SHP77 (cell line): Measurements from ENCODE around the gene TBCD.
"Not testable (repeated sequence)": the region's sequence is repeated elsewhere in the genome, so short reads cannot be mapped to it uniquely, and the experiment has no call there.

Experiments used
- DNase-seq, 2 experiments: peaks; one replicate each; lab custom pipeline; 2025; lab: John Stamatoyannopoulos, UW

TBCD gene

GRCh38 chr17:82939621-82940135, 187.8 kb downstream of the TBCD start:
- DNase-seq, result no peak

DNA sequence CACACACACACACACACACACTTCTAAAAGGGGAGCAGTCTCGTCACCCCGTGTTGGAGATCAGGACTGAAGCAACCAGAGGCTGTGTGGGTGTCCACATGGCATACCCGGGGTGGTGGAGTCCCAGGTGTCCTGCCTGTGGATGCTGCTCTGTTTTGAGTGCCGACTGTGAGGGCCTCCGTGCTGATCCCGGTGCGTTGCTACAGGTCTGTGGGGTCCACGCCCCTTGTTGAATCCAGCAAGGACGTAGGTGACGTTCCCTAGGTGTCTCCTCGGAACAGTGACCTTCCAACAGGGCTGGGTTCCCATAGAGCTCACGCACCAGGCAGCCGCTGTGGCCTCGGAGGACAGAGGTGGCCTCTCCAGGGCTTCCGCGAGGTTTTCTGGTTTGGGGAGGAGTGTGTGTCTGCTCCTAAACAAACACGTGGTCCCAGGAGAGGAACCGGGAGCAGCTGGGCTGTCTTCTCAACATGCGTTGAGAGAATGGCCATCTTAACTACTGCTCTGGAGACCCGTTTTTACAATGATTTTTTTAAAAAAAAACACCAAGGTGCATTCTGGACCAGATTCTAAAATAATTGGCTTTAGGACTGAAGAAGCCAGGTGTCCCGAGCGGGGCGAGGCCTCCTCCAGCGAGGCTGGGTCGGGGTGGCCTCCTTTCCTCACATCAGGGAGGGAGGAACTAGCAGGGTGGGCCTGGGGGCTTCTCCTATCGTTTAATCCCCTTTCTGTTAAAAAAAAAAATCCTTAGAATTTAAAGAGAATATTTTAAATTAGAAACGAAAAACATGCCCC, 188.6 kb downstream of the TBCD start:
- DNase-seq, result no peak

- no peak for DNase-seq
Measured at GRCh38 chr17:82941021-82942001, 189.4 kb downstream of the TBCD start.

- no peak for DNase-seq
Measured at GRCh38 chr17:82942166-82943130, 190.6 kb downstream of the TBCD start.

DNA sequence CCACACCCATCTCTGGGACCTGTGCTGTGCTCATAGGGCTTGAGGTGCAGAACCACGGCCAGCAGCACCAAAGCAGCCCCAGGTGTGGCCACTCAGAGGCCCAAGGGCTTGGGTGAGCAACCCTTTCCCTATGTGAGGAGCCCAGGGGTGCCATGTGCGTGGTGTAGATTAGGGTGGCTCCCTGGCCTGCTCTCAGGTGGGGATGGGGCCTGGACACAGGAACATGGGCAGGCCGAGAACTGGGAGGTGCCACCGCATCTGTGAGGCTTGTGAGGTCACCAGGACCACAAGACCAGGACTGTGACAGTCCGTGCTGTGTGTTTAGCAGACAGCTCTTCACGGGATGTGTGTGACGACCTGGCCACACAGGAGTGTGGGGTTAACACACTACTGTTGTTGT, 191.5 kb downstream of the TBCD start:
- no peak for DNase-seq

DNA sequence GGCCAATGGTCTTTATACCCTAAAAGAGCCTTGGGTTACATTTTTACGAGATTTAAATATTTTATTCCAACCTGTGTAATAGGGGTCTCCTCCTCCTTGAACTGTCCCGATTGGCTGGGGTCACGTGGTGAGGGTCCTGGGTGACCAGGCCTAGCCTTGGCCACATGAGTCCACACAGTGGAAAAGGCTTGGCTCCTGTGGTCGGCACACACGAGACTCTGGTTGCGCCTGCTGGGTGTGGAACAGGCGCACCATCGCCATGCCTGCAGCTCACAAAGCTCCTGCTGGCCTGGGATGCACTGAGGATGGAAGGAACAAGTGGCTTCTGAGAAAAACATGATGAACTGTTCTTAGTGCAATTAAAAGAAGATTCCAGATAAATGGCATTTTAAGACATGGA, 191.9 kb downstream of the TBCD start:
- DNase-seq, result no peak

GRCh38 chr17:82944990-82945389, 193.1 kb downstream of the TBCD start:
- no peak for DNase-seq

DNA sequence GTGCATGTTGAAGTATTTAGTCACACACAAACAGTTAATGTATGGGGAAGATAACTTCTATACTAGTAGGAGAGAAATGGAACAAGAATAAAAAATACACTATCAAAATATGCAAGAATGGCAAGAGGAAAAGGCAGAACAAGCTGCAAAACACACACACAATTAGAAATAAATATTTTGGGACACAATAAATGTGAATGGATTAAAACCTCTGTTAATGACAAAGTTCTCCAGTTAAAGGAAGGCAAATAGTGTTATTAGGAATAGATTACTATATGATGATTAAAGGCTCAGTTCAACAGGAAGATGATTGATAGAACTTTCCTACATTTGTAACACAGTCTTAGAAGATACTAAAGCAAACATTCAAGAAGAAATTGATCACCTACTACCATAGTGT, 194.2 kb downstream of the TBCD start:
- DNase-seq, result no peak

GRCh38 chr17:82947051-82947991, 195.5 kb downstream of the TBCD start:
- DNase-seq, result no peak

- DNase-seq, result no peak
Measured at GRCh38 chr17:82948081-82948511, 196.2 kb downstream of the TBCD start.

- DNase-seq, result no peak
Measured at GRCh38 chr17:82948957-82949356, 197.1 kb downstream of the TBCD start.

DNA sequence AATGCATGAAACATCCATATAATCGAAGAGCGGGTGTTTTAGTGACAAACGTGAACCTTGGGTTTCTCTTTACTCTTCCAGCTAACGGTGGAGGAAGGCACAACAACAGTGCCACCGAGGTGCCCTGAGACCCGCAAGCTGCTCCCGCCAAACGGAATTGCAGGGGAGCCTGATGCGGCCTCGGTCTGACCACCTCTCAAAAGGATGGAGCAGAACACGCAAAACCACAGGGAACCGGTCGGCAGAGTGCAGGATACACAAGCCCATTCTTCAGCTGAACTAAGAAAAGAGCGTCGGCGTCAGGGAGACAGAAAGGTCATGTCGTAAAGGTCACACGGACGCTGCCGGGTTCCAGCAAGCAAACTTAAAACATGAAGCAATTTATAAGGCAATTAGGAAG, 197.5 kb downstream of the TBCD start:
- DNase-seq, result no peak

DNA sequence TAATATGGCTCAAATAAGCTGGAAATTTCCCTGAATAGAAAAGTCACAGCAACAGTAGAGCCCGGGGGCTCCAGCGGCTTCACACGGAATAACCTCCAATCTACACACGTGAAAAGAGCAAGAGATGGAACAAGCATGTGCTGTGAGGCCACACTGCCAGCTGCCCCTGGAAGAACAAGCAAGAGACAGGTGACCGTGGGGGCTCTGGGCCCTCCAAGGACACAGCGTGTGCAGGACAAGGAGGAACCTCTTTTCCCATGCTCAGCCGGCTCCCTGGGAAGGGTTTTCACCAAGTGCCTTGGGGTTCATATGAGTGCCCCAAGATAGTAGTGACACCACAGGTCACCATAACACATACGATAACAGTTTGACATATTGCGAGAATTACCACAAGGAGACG, 198.1 kb downstream of the TBCD start:
- no peak for DNase-seq

GRCh38 chr17:82950525-82951102, 198.7 kb downstream of the TBCD start:
- DNase-seq, result no peak

DNA sequence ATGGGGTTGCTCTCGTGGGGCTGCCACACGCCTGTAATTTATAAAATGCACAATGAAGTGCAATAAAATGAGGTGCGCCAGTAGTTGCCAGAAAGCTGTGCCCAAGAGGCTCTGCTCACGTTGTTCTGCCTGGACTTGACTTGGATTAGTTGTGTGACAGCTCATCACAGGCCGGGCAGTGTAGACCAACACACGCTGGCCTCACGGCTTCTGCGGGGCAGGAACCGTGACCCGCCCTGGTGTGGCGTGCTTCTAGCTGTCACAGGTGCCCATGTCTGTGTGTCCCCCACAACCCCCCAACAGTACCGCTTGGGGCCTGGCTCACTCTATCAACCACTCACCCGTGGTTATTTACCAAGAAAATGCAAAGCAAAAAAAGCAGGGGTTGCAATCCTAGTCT, 200.2 kb downstream of the TBCD start:
- no peak for DNase-seq

- DNase-seq, result not testable (repeated sequence)
Measured at GRCh38 chr17:82955106-82955505, 203.2 kb downstream of the TBCD start.

DNA sequence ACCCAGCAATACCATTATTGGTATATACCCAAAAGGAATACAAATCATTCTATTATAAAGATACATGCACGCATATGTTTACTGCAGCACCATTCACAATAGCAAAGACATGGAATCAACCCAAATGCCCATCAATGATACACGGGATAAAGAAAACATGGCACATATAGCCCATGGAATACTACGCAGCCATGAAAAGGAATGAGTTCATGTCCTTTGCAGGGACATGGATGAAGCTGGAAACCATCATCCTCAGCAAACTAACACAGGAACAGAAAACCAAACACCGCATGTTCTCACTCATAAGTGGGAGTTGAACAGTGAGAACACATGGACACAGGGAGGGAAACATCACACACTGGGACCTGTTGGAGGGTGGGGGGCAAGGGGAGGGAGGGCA, 203.8 kb downstream of the TBCD start:
- not testable (repeated sequence) for DNase-seq

DNA sequence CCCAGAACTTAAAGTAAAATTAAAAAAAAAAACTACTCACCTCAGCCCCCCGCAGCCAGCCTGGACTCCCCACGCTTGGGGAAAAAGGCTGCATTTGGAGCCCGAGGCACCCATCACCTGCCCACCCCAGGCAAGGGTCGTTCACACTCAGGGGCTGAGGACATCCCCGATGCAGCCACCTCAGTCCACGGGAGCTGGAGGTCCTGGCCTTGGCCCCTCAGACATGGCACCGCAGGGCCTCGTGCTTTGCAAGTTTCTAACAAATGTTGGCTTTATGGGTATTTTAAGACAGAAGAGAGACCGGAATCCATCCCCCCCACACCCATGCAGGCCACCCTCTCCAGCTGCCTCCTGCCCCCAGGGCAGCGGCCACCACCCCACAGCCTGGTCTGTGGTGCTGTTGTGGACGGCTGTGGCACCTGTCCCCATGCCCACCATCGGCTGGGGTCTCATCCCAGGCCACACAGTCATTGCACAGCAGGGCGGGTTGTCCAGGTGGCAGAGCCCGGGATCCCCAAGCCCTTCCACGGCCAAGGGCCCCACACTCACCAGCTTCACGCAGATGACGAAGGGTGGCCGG, 204.4 kb downstream of the TBCD start:
- DNase-seq, result no peak

- DNase-seq, result no peak
Measured at GRCh38 chr17:82956726-82957468, 205.0 kb downstream of the TBCD start.
